HUES48 (cell line): ENCODE results near the gene ASXL2.

Source experiments
- H3K27ac ChIP-seq: one replicate; pipeline ENCODE4 v1.7.0; 2013; ENCODE audit warnings: low read depth, low read length, inconsistent platforms
- H3K27me3 ChIP-seq: 2 replicates; pipeline ENCODE4 v1.6.1; 2013; ENCODE audit warnings: mild to moderate bottlenecking, low read length; ENCODE audit not compliant: control insufficient read depth, insufficient read depth
- H3K36me3 ChIP-seq: 2 replicates; pipeline ENCODE4 v1.6.1; 2013; ENCODE audit warnings: low read length; ENCODE audit not compliant: control insufficient read depth, insufficient read depth
- H3K4me1 ChIP-seq: 2 replicates; pipeline ENCODE4 v1.6.1; 2013; ENCODE audit warnings: mild to moderate bottlenecking, low read length; ENCODE audit not compliant: control insufficient read depth, insufficient read depth
- H3K4me3 ChIP-seq: 2 replicates; pipeline ENCODE4 v1.5.1; 2013; ENCODE audit warnings: mild to moderate bottlenecking, low read depth, low read length
- H3K9ac ChIP-seq: 2 replicates; pipeline ENCODE4 v1.6.1; 2013; ENCODE audit warnings: mild to moderate bottlenecking, low read depth, low read length, moderate library complexity
- H3K9me3 ChIP-seq: 2 replicates; pipeline ENCODE4 v1.6.1; 2013; ENCODE audit warnings: low read length; ENCODE audit not compliant: control insufficient read depth, insufficient read depth

The ASXL2 gene

GRCh38 chr2:25728559-25728958 is 149.7 kb downstream of the ASXL2 start:
- H3K9ac ChIP-seq, result no peak overlapping the region
- H3K4me3 ChIP-seq, result no peak overlapping the region
- no peaks in the 10 kb centered on the region for H3K27me3 ChIP-seq
- no peaks in the 10 kb centered on the region for H3K36me3 ChIP-seq
- H3K27ac ChIP-seq, result no peak overlapping the region
- H3K9me3 ChIP-seq, result no peaks in the 10 kb centered on the region
- H3K4me1 ChIP-seq, result peaks cover 4% of the 10 kb centered on the region

- H3K9me3 ChIP-seq, result no peaks in the 10 kb centered on the region
- H3K4me1 ChIP-seq, result no peaks in the 10 kb centered on the region
- no peaks in the 10 kb centered on the region for H3K27me3 ChIP-seq
- H3K27ac ChIP-seq, result no peak overlapping the region
- H3K9ac ChIP-seq, result no peak overlapping the region
- H3K4me3 ChIP-seq, result no peak overlapping the region
- no peaks in the 10 kb centered on the region for H3K36me3 ChIP-seq
These were observed 151.8 kb downstream of the ASXL2 start for GRCh38 chr2:25726522-25726921.

GRCh38 chr2:25725877-25726276 is 152.4 kb downstream of the ASXL2 start:
- no peaks in the 10 kb centered on the region for H3K27me3 ChIP-seq
- H3K9me3 ChIP-seq, result no peaks in the 10 kb centered on the region
- no peaks in the 10 kb centered on the region for H3K36me3 ChIP-seq
- no peak overlapping the region for H3K9ac ChIP-seq
- H3K4me1 ChIP-seq, result no peaks in the 10 kb centered on the region
- H3K27ac ChIP-seq, result no peak overlapping the region
- H3K4me3 ChIP-seq, result no peak overlapping the region

GRCh38 chr2:25724756-25725155 is 153.5 kb downstream of the ASXL2 start:
- no peaks in the 10 kb centered on the region for H3K4me1 ChIP-seq
- no peaks in the 10 kb centered on the region for H3K36me3 ChIP-seq
- no peak overlapping the region for H3K27ac ChIP-seq
- H3K9ac ChIP-seq, result no peak overlapping the region
- no peaks in the 10 kb centered on the region for H3K27me3 ChIP-seq
- no peaks in the 10 kb centered on the region for H3K9me3 ChIP-seq
- no peak overlapping the region for H3K4me3 ChIP-seq

GRCh38 chr2:25722224-25722623 is 156.1 kb downstream of the ASXL2 start:
- Histone ChIP-seq H3K9ac (no peak overlapping the region), H3K4me3 (no peak overlapping the region), H3K27ac (no peak overlapping the region), H3K27me3 (no peaks in the 10 kb centered on the region), H3K36me3 (no peaks in the 10 kb centered on the region), H3K4me1 (no peaks in the 10 kb centered on the region), H3K9me3 (no peaks in the 10 kb centered on the region)

GRCh38 chr2:25720575-25720974 is 157.7 kb downstream of the ASXL2 start:
- Histone ChIP-seq H3K9me3 (no peaks in the 10 kb centered on the region), H3K4me3 (no peak overlapping the region), H3K27me3 (no peaks in the 10 kb centered on the region), H3K27ac (no peak overlapping the region), H3K9ac (no peak overlapping the region), H3K36me3 (no peaks in the 10 kb centered on the region), H3K4me1 (no peaks in the 10 kb centered on the region)

- no peak overlapping the region for H3K9ac ChIP-seq
- H3K27me3 ChIP-seq, result no peaks in the 10 kb centered on the region
- no peaks in the 10 kb centered on the region for H3K36me3 ChIP-seq
- H3K9me3 ChIP-seq, result no peaks in the 10 kb centered on the region
- H3K4me3 ChIP-seq, result no peak overlapping the region
- H3K4me1 ChIP-seq, result no peaks in the 10 kb centered on the region
- no peak overlapping the region for H3K27ac ChIP-seq
These were observed 163.5 kb downstream of the ASXL2 start for GRCh38 chr2:25714740-25715139.

- Histone ChIP-seq H3K9me3 (no peaks in the 10 kb centered on the region), H3K9ac (no peak overlapping the region), H3K36me3 (no peaks in the 10 kb centered on the region), H3K27ac (no peak overlapping the region), H3K4me1 (no peaks in the 10 kb centered on the region), H3K27me3 (no peaks in the 10 kb centered on the region), H3K4me3 (no peak overlapping the region)
These were observed 165.8 kb downstream of the ASXL2 start for GRCh38 chr2:25712455-25712854.

- no peaks in the 10 kb centered on the region for H3K36me3 ChIP-seq
- H3K27ac ChIP-seq, result no peak overlapping the region
- H3K4me3 ChIP-seq, result no peak overlapping the region
These were observed 166.5 kb downstream of the ASXL2 start for GRCh38 chr2:25711675-25712354.

GRCh38 chr2:25710750-25711149 is 167.5 kb downstream of the ASXL2 start:
- Histone ChIP-seq H3K9me3 (no peaks in the 10 kb centered on the region), H3K4me3 (no peak overlapping the region), H3K27ac (no peak overlapping the region), H3K4me1 (no peaks in the 10 kb centered on the region), H3K36me3 (no peaks in the 10 kb centered on the region), H3K9ac (no peak overlapping the region), H3K27me3 (no peaks in the 10 kb centered on the region)

More at GRCh38 chr2:25711675-25712354, 166.5 kb downstream of the ASXL2 start:
- Histone ChIP-seq H3K4me1 (no peaks in the 10 kb centered on the region), H3K27me3 (no peaks in the 10 kb centered on the region), H3K9ac (no peak overlapping the region), H3K9me3 (no peaks in the 10 kb centered on the region)

- Histone ChIP-seq H3K9ac (no peak overlapping the region), H3K36me3 (no peaks in the 10 kb centered on the region)
These were observed 168.9 kb downstream of the ASXL2 start for GRCh38 chr2:25709349-25709748.

More at GRCh38 chr2:25709349-25709748, 168.9 kb downstream of the ASXL2 start:
- no peak overlapping the region for H3K27ac ChIP-seq
- no peaks in the 10 kb centered on the region for H3K27me3 ChIP-seq
- no peaks in the 10 kb centered on the region for H3K9me3 ChIP-seq
- no peak overlapping the region for H3K4me3 ChIP-seq
- H3K4me1 ChIP-seq, result no peaks in the 10 kb centered on the region
